ENCODE measurements around the gene PTDSS2.
"Not testable (repeated sequence)": the region's sequence is repeated elsewhere in the genome, so short reads cannot be mapped to it uniquely, and the experiment has no call there.

The PTDSS2 gene

GRCh38 chr11:465896-466530 is 15.9 kb downstream of the PTDSS2 start:
- no peak for DNase-seq
- Histone ChIP-seq H3K4me2 (ENCODE audit: low read depth, low read length) (no peak overlapping the region), H3K27ac (ENCODE audit: low read length) (no peak overlapping the region), H3K9me2 (replicated peaks; ENCODE audit: insufficient read depth, low read length) (no peaks in the 10 kb centered on the region), H3K9ac (ENCODE audit: low read length) (no peak overlapping the region), H3K79me2 (ENCODE audit: low read length) (no peaks in the 10 kb centered on the region), H3K27me3 (replicated peaks; ENCODE audit: insufficient read depth, low read length) (no peaks in the 10 kb centered on the region), H4K20me1 (ENCODE audit: insufficient read depth, low read length) (no peaks in the 10 kb centered on the region), H3K4me1 (ENCODE audit: low read length) (no peaks in the 10 kb centered on the region), H2AFZ (ENCODE audit: low read length) (no peak overlapping the region), H3F3A (ENCODE audit: insufficient read depth, low read length) (no peaks in the 10 kb centered on the region), H3K36me3 (replicated peaks; ENCODE audit: insufficient read depth, low read length) (no peaks in the 10 kb centered on the region), H3K9me3 (replicated peaks; ENCODE audit: insufficient read depth, low read length) (no peaks in the 10 kb centered on the region), H3K4me3 (ENCODE audit: low read length) (no peak overlapping the region)
- TF ChIP-seq EZH2 (optimal IDR thresholded peaks at IDR 0.05; ENCODE audit: low read depth, low read length) (no peak), CTCF (IDR thresholded peaks at IDR 0.05; ENCODE audit: low read length) (no peak), EZH2phosphoT487 (IDR thresholded peaks at IDR 0.05; ENCODE audit: low read length) (no peak)

- Histone ChIP-seq H3K9me3 (replicated peaks; ENCODE audit: insufficient read depth, low read length) (no peaks in the 10 kb centered on the region), H3K27ac (ENCODE audit: low read length) (no peak overlapping the region), H3K27me3 (replicated peaks; ENCODE audit: insufficient read depth, low read length) (no peaks in the 10 kb centered on the region), H3K4me3 (ENCODE audit: low read length) (no peak overlapping the region), H3K4me1 (ENCODE audit: low read length) (no peaks in the 10 kb centered on the region), H3K79me2 (ENCODE audit: low read length) (no peaks in the 10 kb centered on the region), H3K9ac (ENCODE audit: low read length) (no peak overlapping the region), H3K36me3 (replicated peaks; ENCODE audit: insufficient read depth, low read length) (no peaks in the 10 kb centered on the region), H2AFZ (ENCODE audit: low read length) (no peak overlapping the region), H3K9me2 (replicated peaks; ENCODE audit: insufficient read depth, low read length) (no peaks in the 10 kb centered on the region), H3K4me2 (ENCODE audit: low read depth, low read length) (no peak overlapping the region), H3F3A (ENCODE audit: insufficient read depth, low read length) (no peaks in the 10 kb centered on the region), H4K20me1 (ENCODE audit: insufficient read depth, low read length) (no peaks in the 10 kb centered on the region)
- no peak for DNase-seq
- no peak for TF ChIP-seq EZH2phosphoT487 (IDR thresholded peaks at IDR 0.05; ENCODE audit: low read length)
- TF ChIP-seq CTCF (IDR thresholded peaks at IDR 0.05; ENCODE audit: low read length) = no peak
These were observed 18.0 kb downstream of the PTDSS2 start for GRCh38 chr11:468036-468435.

GRCh38 chr11:468493-468892 is 18.4 kb downstream of the PTDSS2 start:
- Histone ChIP-seq H3K4me2 (ENCODE audit: low read depth, low read length) (no peak overlapping the region), H3K4me3 (ENCODE audit: low read length) (no peak overlapping the region), H3K36me3 (replicated peaks; ENCODE audit: insufficient read depth, low read length) (no peaks in the 10 kb centered on the region), H3K9me3 (replicated peaks; ENCODE audit: insufficient read depth, low read length) (no peaks in the 10 kb centered on the region), H3K9me2 (replicated peaks; ENCODE audit: insufficient read depth, low read length) (no peaks in the 10 kb centered on the region), H3K27ac (ENCODE audit: low read length) (no peak overlapping the region), H4K20me1 (ENCODE audit: insufficient read depth, low read length) (no peaks in the 10 kb centered on the region), H2AFZ (ENCODE audit: low read length) (no peak overlapping the region), H3K4me1 (ENCODE audit: low read length) (no peaks in the 10 kb centered on the region), H3K79me2 (ENCODE audit: low read length) (no peaks in the 10 kb centered on the region), H3K27me3 (replicated peaks; ENCODE audit: insufficient read depth, low read length) (no peaks in the 10 kb centered on the region), H3K9ac (ENCODE audit: low read length) (no peak overlapping the region), H3F3A (ENCODE audit: insufficient read depth, low read length) (no peaks in the 10 kb centered on the region)
- DNase-seq = no peak
- TF ChIP-seq CTCF (IDR thresholded peaks at IDR 0.05; ENCODE audit: low read length) = no peak
- TF ChIP-seq EZH2 (optimal IDR thresholded peaks at IDR 0.05; ENCODE audit: low read depth, low read length) = no peak
- no peak for TF ChIP-seq EZH2phosphoT487 (IDR thresholded peaks at IDR 0.05; ENCODE audit: low read length)

- H3K9me2 ChIP-seq (replicated peaks; ENCODE audit: insufficient read depth, low read length); H3K27me3 ChIP-seq (replicated peaks; ENCODE audit: insufficient read depth, low read length); H3K9ac ChIP-seq (ENCODE audit: low read length); H4K20me1 ChIP-seq (ENCODE audit: insufficient read depth, low read length); H3K27ac ChIP-seq (ENCODE audit: low read length); H3K4me2 ChIP-seq (ENCODE audit: low read depth, low read length); H3K4me3 ChIP-seq (ENCODE audit: low read length); H3K79me2 ChIP-seq (ENCODE audit: low read length); H2AFZ ChIP-seq (ENCODE audit: low read length); H3F3A ChIP-seq (ENCODE audit: insufficient read depth, low read length); H3K4me1 ChIP-seq (ENCODE audit: low read length); DNase-seq; H3K9me3 ChIP-seq (replicated peaks; ENCODE audit: insufficient read depth, low read length); H3K36me3 ChIP-seq (replicated peaks; ENCODE audit: insufficient read depth, low read length): not testable (repeated sequence)
These were observed 19.1 kb downstream of the PTDSS2 start for GRCh38 chr11:469026-469683.
